Psoas muscle (tissue), 8 donors: ENCODE data around the gene RDM1. TPM values are rescaled to one million over a fixed set of nuclear protein-coding genes. Genes with fewer than 3 reads are reported as not detected.

Experiments
- ATAC-seq, 4 donors: fragments of 200-7000 bp; cut with Tn5 transposase; one replicate each; pipeline ENCODE4 v1.9.1; 2020; ENCODE audit warnings: moderate library complexity in 3 of 4, mild to moderate bottlenecking in 2 of 4
- DNase-seq, 2 donors: peaks; one replicate each; pipeline ENCODE4 v3.0.0-alpha.2; 2020
- H3K27ac ChIP-seq: fragments of 200-600 bp; one replicate; pipeline ENCODE4 v1.8.0; 2022
- H3K27me3 ChIP-seq, 3 donors: fragments of 200-600 bp in 1 of 3; one replicate each; pipeline versions ENCODE4 v1.6.1 to v1.8.0; 2013 to 2022; ENCODE audit warnings: low read length in 2 of 3, mild to moderate bottlenecking in 2 of 3, moderate library complexity in 1 of 3; ENCODE audit not compliant: insufficient read depth in 3 of 3
- H3K36me3 ChIP-seq, 2 donors: fragments of 200-600 bp in 1 of 2; one replicate each; pipeline versions ENCODE4 v1.6.1 to v1.8.0; 2013 to 2022; ENCODE audit warnings: low read depth in 1 of 2, mild to moderate bottlenecking in 1 of 2, moderate library complexity in 1 of 2; ENCODE audit not compliant: insufficient read depth in 1 of 2
- H3K4me1 ChIP-seq: fragments of 200-600 bp; one replicate; pipeline ENCODE4 v1.8.0; 2022
- H3K4me3 ChIP-seq: fragments of 200-600 bp; one replicate; pipeline ENCODE4 v1.8.0; 2022; ENCODE audit warnings: mild to moderate bottlenecking
- H3K9me3 ChIP-seq: fragments of 200-600 bp; one replicate; pipeline ENCODE4 v1.8.0; 2022
- CTCF ChIP-seq: fragments of 200-600 bp; IDR thresholded peaks from one replicate; pipeline ENCODE4 v1.8.0; 2022; ENCODE audit warnings: antibody characterized with exemption
- WGBS, 3 donors: extraction: QIAGEN DNeasy Blood & Tissue Kit; methylation state at CpG; one replicate each; pipeline versions ENCODE4 v1.1.6 to v1.1.7; 2013; 5-methylcytosine and 5-hydroxymethylcytosine counted together
- intact Hi-C, 2 donors: fragments of 100-400 bp; cut with DNase I; formaldehyde crosslinking; loops; one replicate each; pipeline versions ENCODE4 v1.11.0 to v1.14.2; 2022
- polyA plus RNA-seq, 3 donors: library from polyadenylated mRNA; stranded (reverse); fragments of 200-250 nt; gene quantifications; one replicate each; pipeline ENCODE4 v1.2.3, GENCODE V29; 2013
- total RNA-seq, 4 donors: library from RNA; stranded (reverse); fragmentation: NEBNext Ultra II Directional in 2 of 4; extraction: Animal tissue kit (Norgen Biotek cat#: 25700) in 2 of 4; gene quantifications; one replicate each; pipeline versions ENCODE4 v1.2.1 to v1.2.4, GENCODE V29; 2021 to 2023
- donor health status: healthy with polysubstance abuse.
- donor health status: DM: no; HTN: no; CAD: no; lungs with moderate emphysema.
- donor health status: Bipolar disorder and iron deficiency.
- donor health status: healthy.
- donor health status: DM: yes; HTN: yes; CAD: no.
- donor health status: DM: no; HTN: no; CAD: no.
- donor health status: DM: no; HTN: no; CAD: no.
- donor health status: DM: yes; HTN: yes; CAD: no.

The RDM1 gene
- total and polyA plus RNA-seq, 7 donors, result not detected

GRCh38 chr17:35877345-35878029, 53.1 kb downstream of the RDM1 start:
- Histone ChIP-seq H3K27me3 (no peaks in the 10 kb centered on the region), H3K4me1 (no peaks in the 10 kb centered on the region), H3K4me3 (no peak overlapping the region), H3K27ac (no peak overlapping the region), H3K9me3 (no peaks in the 10 kb centered on the region), H3K36me3 (no peaks in the 10 kb centered on the region)
- DNase-seq, result no peak
- ATAC-seq, result no peak
- no peak for TF ChIP-seq CTCF
- intact Hi-C loops, result no loop called here

- no peaks in the 10 kb centered on the region for H3K9me3 ChIP-seq
- TF ChIP-seq CTCF, result no peak
- no peaks in the 10 kb centered on the region for H3K4me1 ChIP-seq
- H3K4me3 ChIP-seq, result no peak overlapping the region
- no peaks in the 10 kb centered on the region for H3K27me3 ChIP-seq
- no peaks in the 10 kb centered on the region for H3K36me3 ChIP-seq
- WGBS, 3 donors, result 45 to 53% (median 49%) methylated on average over 3 of the region's 3 CpGs
- no peak overlapping the region for H3K27ac ChIP-seq
- intact Hi-C loops, result no loop called here
- no peak for ATAC-seq
- DNase-seq, result no peak
Observed at GRCh38 chr17:35876534-35876933, 54.0 kb downstream of the RDM1 start.

GRCh38 chr17:35875800-35876139, 54.8 kb downstream of the RDM1 start:
- ATAC-seq (no peak), DNase-seq (no peak)
- TF ChIP-seq CTCF, result no peak
- no peak overlapping the region for H3K4me3 ChIP-seq
- 77 to 79% (median 78%) methylated on average over 3 of the region's 3 CpGs for WGBS, 3 donors
- H3K27me3 ChIP-seq, result no peaks in the 10 kb centered on the region
- intact Hi-C loops, result no loop called here
- H3K36me3 ChIP-seq, result no peaks in the 10 kb centered on the region
- no peak overlapping the region for H3K27ac ChIP-seq
- H3K4me1 ChIP-seq, result no peaks in the 10 kb centered on the region
- no peaks in the 10 kb centered on the region for H3K9me3 ChIP-seq

- Histone ChIP-seq H3K9me3 (no peaks in the 10 kb centered on the region), H3K36me3 (no peaks in the 10 kb centered on the region), H3K27me3 (no peaks in the 10 kb centered on the region), H3K27ac (no peak overlapping the region), H3K4me1 (no peaks in the 10 kb centered on the region), H3K4me3 (no peak overlapping the region)
- WGBS, 3 donors, result 44 to 58% (median 57%) methylated on average over 5 of the region's 5 CpGs
- no peak for TF ChIP-seq CTCF
- DNase-seq, result no peak
- intact Hi-C loops, result no loop called here
- ATAC-seq, result no peak
Observed at GRCh38 chr17:35875072-35875799, 55.3 kb downstream of the RDM1 start.
